Liver (tissue), 3 donors: ENCODE data around the gene SLC4A8.

Experiments
- CTCF ChIP-seq: fragments of 150-350 bp; IDR thresholded peaks from 2 replicates; pipeline ENCODE4 v1.5.1; 2017; ENCODE audit warnings: improper control_type of control experiment, low read depth, low read length; ENCODE audit not compliant: missing input control
- RAD21 ChIP-seq, 2 donors: IDR thresholded peaks; 2 replicates each; pipeline ENCODE4 v1.6.1; 2016; ENCODE audit warnings: antibody characterized with exemption in 2 of 2, mild to moderate bottlenecking in 2 of 2
- donor health status: healthy.
- donor health status: healthy.

GRCh38 chr12:51442324-51442723 is 17.7 kb downstream of the SLC4A8 start:
- TF ChIP-seq CTCF = no peak
- no peak for TF ChIP-seq RAD21 (IDR thresholded peaks at IDR 0.05)
